Adrenal gland (tissue), 5 donors: ENCODE measurements around the gene MAEA.

Experiments used
- CTCF ChIP-seq, 6 experiments: fragments of 450-650 bp in 4 of 6; fragments of 200-600 bp in 2 of 6; sonication (generic) in 1 of 6; IDR thresholded peaks; 1 replicate in 5 of 6; 2 replicates in 1 of 6; pipeline versions ENCODE4 v1.5.1 to v1.8.0; 2016 to 2021; ENCODE audit warnings: antibody characterized with exemption in 6 of 6, mild to moderate bottlenecking in 2 of 6, moderate library complexity in 1 of 6
- POLR2A ChIP-seq, 2 donors: fragments of 450-650 bp; IDR thresholded peaks; one replicate each; pipeline ENCODE4 v1.6.1; 2017; ENCODE audit warnings: antibody characterized with exemption in 2 of 2, mild to moderate bottlenecking in 2 of 2, moderate library complexity in 1 of 2
- donor health status: DM: no; HTN: no; CAD: no.

- no peak for TF ChIP-seq CTCF (IDR thresholded peaks at IDR 0.05)
- no peak for TF ChIP-seq POLR2A (IDR thresholded peaks at IDR 0.05)
Measured at GRCh38 chr4:1380368-1381151, 90.9 kb downstream of the MAEA start.
